ENCODE data around the gene RHOA.

DNA sequence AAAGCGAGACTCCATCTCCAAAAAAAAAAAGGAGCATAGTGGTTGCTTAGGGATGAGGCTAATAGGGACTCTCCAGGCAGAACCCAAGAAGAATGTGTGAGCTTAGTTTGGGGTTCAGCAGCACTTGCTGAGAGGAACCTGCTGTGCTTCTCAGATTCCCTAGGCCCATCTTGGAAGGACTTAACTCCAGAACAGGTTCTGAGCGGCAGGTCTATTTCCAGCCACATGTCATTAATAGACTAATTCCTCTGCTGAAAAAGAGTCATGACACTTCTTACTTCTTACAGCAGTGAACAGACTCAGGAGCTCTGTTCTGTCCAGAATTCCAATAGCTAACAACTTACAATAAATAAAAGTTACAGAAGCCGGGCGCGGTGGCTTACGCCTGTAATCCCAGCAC is 22.5 kb downstream of the RHOA start:
- TF ChIP-seq, protein P1, sequence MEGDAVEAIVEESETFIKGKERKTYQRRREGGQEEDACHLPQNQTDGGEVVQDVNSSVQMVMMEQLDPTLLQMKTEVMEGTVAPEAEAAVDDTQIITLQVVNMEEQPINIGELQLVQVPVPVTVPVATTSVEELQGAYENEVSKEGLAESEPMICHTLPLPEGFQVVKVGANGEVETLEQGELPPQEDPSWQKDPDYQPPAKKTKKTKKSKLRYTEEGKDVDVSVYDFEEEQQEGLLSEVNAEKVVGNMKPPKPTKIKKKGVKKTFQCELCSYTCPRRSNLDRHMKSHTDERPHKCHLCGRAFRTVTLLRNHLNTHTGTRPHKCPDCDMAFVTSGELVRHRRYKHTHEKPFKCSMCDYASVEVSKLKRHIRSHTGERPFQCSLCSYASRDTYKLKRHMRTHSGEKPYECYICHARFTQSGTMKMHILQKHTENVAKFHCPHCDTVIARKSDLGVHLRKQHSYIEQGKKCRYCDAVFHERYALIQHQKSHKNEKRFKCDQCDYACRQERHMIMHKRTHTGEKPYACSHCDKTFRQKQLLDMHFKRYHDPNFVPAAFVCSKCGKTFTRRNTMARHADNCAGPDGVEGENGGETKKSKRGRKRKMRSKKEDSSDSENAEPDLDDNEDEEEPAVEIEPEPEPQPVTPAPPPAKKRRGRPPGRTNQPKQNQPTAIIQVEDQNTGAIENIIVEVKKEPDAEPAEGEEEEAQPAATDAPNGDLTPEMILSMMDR (conservative IDR thresholded peaks at IDR 0.05 in 1 of 2, IDR thresholded peaks at IDR 0.05 in 1 of 2; ENCODE audit: low read depth in 1 of 2, low read length in 2 of 2), result no peak
- no peak for TF ChIP-seq EZH2 (IDR thresholded peaks at IDR 0.05; ENCODE audit: low read length, missing control alignments)

Measured in fibroblast of lung (primary cell).